GM12891 (cell line): ENCODE results near the gene PRDX5.

ENCODE experiments used
- POLR2A ChIP-seq: IDR thresholded peaks from 2 replicates; pipeline ENCODE4 v1.6.1; 2011; ENCODE audit warnings: low read depth, low read length, control low read depth
- POLR2AphosphoS5 ChIP-seq: IDR thresholded peaks from 2 replicates; pipeline ENCODE4 v1.6.1; 2011; ENCODE audit warnings: low read depth, low read length, control low read depth
- SPI1 ChIP-seq: IDR thresholded peaks from 2 replicates; pipeline ENCODE4 v1.6.1; 2011; ENCODE audit warnings: low read depth, low read length, control low read depth
- TAF1 ChIP-seq: IDR thresholded peaks from 2 replicates; pipeline ENCODE4 v1.6.1; 2011; ENCODE audit warnings: low read depth, low read length, control low read depth

DNA sequence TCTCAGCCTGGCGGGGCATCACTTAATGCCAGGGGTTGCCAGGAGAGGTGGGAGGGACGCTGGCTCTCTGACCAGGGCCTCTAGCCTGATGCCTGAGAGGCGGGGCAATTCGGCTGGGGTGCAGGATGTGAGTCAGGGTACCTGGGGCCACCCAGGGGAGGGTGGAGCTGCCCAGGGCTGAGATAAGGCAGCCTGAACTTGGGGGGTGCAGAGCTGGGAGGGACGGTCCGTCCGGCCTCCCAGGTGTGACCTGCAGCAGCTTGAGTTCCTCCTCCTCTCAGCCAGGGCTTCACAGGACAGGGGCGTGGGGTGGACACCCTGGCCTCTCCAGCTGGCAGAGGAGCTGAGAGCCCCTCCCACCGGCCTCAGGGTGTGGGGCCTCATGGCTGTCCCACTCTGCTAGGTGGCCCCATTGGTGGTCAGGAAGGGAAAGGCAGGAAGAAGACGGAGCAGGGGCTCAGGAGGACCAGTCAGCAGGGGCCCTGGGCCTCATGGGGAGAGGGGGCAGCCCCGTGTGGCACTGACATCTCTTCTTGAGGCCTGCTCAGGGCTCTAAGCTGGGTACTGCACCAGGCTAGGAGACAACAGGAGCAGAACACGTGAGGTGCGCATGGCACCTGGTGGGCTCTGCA is 40.1 kb downstream of the PRDX5 start:
- TF ChIP-seq TAF1, result no peak
- TF ChIP-seq POLR2A, result no peak
- no peak for TF ChIP-seq POLR2AphosphoS5
- TF ChIP-seq SPI1, result no peak
